Muscle layer of duodenum (tissue), 2 donors: ENCODE data around the gene TFB1M.

Source experiments
- H3K27ac ChIP-seq: one replicate; pipeline ENCODE4 v1.7.0; 2013; ENCODE audit warnings: mild to moderate bottlenecking, low read length
- H3K27me3 ChIP-seq: one replicate; pipeline ENCODE4 v1.7.0; 2013; ENCODE audit warnings: low read depth, mild to moderate bottlenecking, control low read depth, low read length
- H3K36me3 ChIP-seq, 2 donors: one replicate each; pipeline ENCODE4 v1.7.0; 2013; ENCODE audit warnings: low read length in 2 of 2, control low read depth in 1 of 2, mild to moderate bottlenecking in 1 of 2; ENCODE audit not compliant: insufficient read depth in 2 of 2, control insufficient read depth in 1 of 2
- H3K4me1 ChIP-seq, 2 donors: one replicate each; pipeline ENCODE4 v1.7.0; 2013; ENCODE audit warnings: low read length in 2 of 2, mild to moderate bottlenecking in 2 of 2, control low read depth in 1 of 2, moderate library complexity in 1 of 2; ENCODE audit not compliant: insufficient read depth in 2 of 2, control insufficient read depth in 1 of 2
- H3K4me3 ChIP-seq, 2 donors: one replicate each; pipeline ENCODE4 v1.7.0; 2013; ENCODE audit warnings: low read length in 2 of 2, low read depth in 1 of 2, mild to moderate bottlenecking in 1 of 2
- H3K9me3 ChIP-seq, 2 donors: one replicate each; pipeline ENCODE4 v1.7.0; 2013; ENCODE audit warnings: low read length in 2 of 2, control low read depth in 1 of 2, mild to moderate bottlenecking in 1 of 2; ENCODE audit not compliant: control insufficient read depth in 1 of 2
- donor health status: healthy.

Gene TFB1M

GRCh38 chr6:155328539-155329459 lies 14.5 kb upstream of the TFB1M start:
- Histone ChIP-seq H3K4me3 (no peak overlapping the region), H3K27me3 (no peaks in the 10 kb centered on the region), H3K27ac (peak overlapping the region; percentile 52), H3K36me3 (no peaks in the 10 kb centered on the region), H3K9me3 (no peaks in the 10 kb centered on the region), H3K4me1 (no peaks in the 10 kb centered on the region)

DNA sequence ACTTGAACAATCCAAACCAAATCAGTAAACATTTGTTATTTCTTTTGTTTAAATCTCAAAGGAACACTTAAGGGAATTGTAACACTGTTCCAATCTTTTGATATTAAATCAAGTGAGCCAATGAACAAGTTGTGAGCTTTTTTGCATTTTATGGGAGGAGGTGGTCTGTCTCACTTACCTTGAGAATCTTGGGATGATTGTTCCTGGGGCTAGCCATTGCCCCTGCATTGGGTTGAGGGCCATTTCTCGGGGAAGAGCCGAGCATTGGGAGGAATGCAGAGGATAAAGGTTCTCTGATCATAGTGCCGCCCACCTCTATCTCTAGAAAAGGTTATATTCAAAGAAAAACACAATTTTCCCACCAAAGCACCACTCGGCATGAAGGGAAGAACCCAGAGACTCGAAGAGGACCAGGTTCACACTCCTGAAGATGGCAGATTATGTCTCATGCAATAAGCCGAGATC lies 13.8 kb upstream of the TFB1M start:
- no peaks in the 10 kb centered on the region for H3K27me3 ChIP-seq
- no peaks in the 10 kb centered on the region for H3K36me3 ChIP-seq
- no peak overlapping the region for H3K4me3 ChIP-seq
- peak overlapping the region; percentile 52 for H3K27ac ChIP-seq
- no peaks in the 10 kb centered on the region for H3K9me3 ChIP-seq
- no peaks in the 10 kb centered on the region for H3K4me1 ChIP-seq

DNA sequence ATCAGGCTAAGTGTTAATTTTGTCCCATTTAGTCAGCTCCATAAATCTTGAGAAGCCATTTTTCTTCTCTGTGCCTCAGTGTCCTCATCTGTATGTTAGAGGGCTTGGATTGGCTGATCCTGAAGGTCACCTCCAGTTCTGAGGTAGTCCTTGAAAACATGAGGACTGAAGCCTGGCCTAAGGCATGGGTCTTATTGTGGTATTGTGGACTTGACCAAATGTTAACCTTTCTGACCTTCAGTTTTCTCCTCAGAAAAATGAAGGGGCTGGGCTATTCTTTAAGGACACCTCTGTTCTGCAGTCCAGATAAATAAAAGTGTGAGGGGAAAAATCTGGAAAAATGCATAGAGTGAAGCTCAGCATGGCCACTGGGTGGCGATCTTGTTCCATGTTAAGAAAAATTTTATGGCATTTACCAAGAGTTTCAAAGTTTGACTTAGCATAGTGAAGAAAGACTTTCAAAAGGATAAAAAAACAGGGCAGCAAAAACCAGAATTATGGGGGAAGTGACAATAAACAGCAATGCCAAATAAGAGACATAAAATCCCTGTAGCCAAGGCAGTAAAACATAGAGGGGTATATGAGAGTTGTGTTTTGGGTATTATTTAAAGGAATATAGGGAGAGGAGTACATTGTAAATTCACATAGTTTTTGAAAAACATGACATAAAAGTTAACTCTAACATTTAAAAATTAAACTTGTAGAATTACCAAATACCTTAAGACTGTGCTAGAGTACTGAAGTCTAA lies 13.2 kb upstream of the TFB1M start:
- Histone ChIP-seq H3K27me3 (no peaks in the 10 kb centered on the region), H3K4me1 (no peaks in the 10 kb centered on the region), H3K4me3 (no peak overlapping the region), H3K36me3 (no peaks in the 10 kb centered on the region), H3K27ac (no peak overlapping the region), H3K9me3 (no peaks in the 10 kb centered on the region)

- Histone ChIP-seq H3K4me1 (no peaks in the 10 kb centered on the region), H3K27ac (no peak overlapping the region), H3K27me3 (no peaks in the 10 kb centered on the region), H3K9me3 (no peaks in the 10 kb centered on the region), H3K4me3 (no peak overlapping the region), H3K36me3 (no peaks in the 10 kb centered on the region)
Measured at GRCh38 chr6:155325700-155326516, 11.6 kb upstream of the TFB1M start.

- no peaks in the 10 kb centered on the region for H3K9me3 ChIP-seq
- H3K36me3 ChIP-seq: no peaks in the 10 kb centered on the region
- H3K27me3 ChIP-seq: no peaks in the 10 kb centered on the region
- H3K27ac ChIP-seq: no peak overlapping the region
- H3K4me3 ChIP-seq: no peak overlapping the region
- no peaks in the 10 kb centered on the region for H3K4me1 ChIP-seq
Measured at GRCh38 chr6:155324993-155325392, 10.7 kb upstream of the TFB1M start.

- no peaks in the 10 kb centered on the region for H3K36me3 ChIP-seq
- no peaks in the 10 kb centered on the region for H3K4me1 ChIP-seq
- no peaks in the 10 kb centered on the region for H3K27me3 ChIP-seq
- H3K27ac ChIP-seq: no peak overlapping the region
- no peak overlapping the region for H3K4me3 ChIP-seq
- no peaks in the 10 kb centered on the region for H3K9me3 ChIP-seq
Measured at GRCh38 chr6:155324172-155324571, 9.9 kb upstream of the TFB1M start.

- H3K4me3 ChIP-seq: no peak overlapping the region
- no peak overlapping the region for H3K27ac ChIP-seq
- H3K4me1 ChIP-seq: no peaks in the 10 kb centered on the region
- no peaks in the 10 kb centered on the region for H3K36me3 ChIP-seq
- H3K9me3 ChIP-seq: no peaks in the 10 kb centered on the region
- H3K27me3 ChIP-seq: no peaks in the 10 kb centered on the region
Measured at GRCh38 chr6:155319902-155320301, 5.6 kb upstream of the TFB1M start.

GRCh38 chr6:155317186-155317585 lies 2.9 kb upstream of the TFB1M start:
- no peaks in the 10 kb centered on the region for H3K27me3 ChIP-seq
- H3K27ac ChIP-seq: no peak overlapping the region
- no peak overlapping the region for H3K4me3 ChIP-seq
- H3K9me3 ChIP-seq: no peaks in the 10 kb centered on the region
- no peaks in the 10 kb centered on the region for H3K36me3 ChIP-seq
- peaks cover 0 to 4% of the 10 kb centered on the region in 2 donors for H3K4me1 ChIP-seq

- Histone ChIP-seq H3K36me3 (no peaks in the 10 kb centered on the region), H3K9me3 (no peaks in the 10 kb centered on the region), H3K4me3 (no peak overlapping the region), H3K4me1 (peaks cover 0 to 4% of the 10 kb centered on the region in 2 donors), H3K27ac (no peak overlapping the region), H3K27me3 (no peaks in the 10 kb centered on the region)
Measured at GRCh38 chr6:155316419-155316818, 2.1 kb upstream of the TFB1M start.

DNA sequence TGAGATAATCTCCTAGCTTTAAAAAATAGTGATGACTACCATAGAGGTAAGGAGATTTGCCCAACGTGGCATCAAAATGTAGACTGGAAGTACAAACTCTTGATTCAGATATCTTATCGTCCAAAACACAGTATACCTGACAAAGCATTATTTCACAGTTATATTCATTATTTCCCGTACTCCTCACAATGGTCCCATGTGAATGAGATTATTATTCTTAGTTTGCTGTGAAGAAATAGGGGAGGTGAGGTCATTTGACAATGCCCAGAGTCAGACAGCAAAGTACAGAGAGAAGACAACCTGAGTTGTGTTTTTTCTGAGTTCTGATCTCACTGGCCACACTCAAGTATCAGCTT lies 1.2 kb upstream of the TFB1M start:
- H3K4me1 ChIP-seq: peaks cover 0 to 4% of the 10 kb centered on the region in 2 donors
- H3K27me3 ChIP-seq: no peaks in the 10 kb centered on the region
- H3K9me3 ChIP-seq: no peaks in the 10 kb centered on the region
- H3K36me3 ChIP-seq: peaks cover 0 to 3% of the 10 kb centered on the region in 2 donors
- H3K27ac ChIP-seq: peak overlapping the region; percentile 88
- H3K4me3 ChIP-seq: peak overlapping the region; percentile 77 to 96
